Measurements from ENCODE around the gene TMEM94.

DNA sequence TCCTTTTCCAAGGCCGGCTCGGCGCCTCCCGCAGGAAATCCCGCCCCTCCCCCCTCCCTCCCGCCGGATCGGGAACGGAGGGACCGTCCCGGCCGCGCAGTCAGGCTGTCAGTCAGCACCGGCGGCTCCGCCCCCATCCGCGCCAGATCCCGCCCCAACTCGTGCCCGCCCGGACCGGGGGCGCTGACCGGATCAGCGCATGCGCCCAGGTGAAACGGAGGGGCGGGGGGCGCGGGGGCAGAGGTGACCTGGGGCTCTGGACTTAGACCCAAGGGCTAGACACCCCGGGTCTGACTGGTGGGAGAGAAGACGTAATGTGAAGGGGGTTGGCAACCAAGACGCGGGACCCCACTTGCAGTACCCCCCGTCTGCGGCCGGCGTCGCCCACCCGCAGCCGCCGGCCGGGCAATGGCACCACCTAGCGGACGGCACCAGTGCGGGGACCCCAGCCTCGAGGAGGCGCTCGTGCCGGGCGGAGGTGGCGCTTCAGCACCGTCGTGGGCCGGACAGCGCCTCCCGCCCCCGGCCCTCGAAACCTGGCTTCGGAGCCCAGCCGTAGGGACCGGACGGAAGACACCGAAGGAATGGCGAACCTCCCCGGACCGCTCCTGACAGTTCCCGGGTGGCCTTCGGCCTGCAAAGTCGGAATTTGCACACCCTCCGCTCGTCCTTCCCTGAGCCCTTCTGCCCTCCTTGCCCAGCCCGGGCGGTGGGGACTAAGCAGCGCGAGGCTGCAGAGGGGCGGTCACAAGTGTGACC, 59.2 kb downstream of the TMEM94 start, which contains the start of gene CASKIN2:
- TF ChIP-seq POLR2A (conservative IDR thresholded peaks at IDR 0.05) (no peak), ZNF239 (CRISPR knock-in tag; IDR thresholded peaks at IDR 0.05) (no peak), ZNF431 (CRISPR knock-in tag; IDR thresholded peaks at IDR 0.05) (peak; percentile 76), POLR2AphosphoS5 (IDR thresholded peaks at IDR 0.05; ENCODE audit: control insufficient read depth, insufficient read depth, low read depth, low read length) (no peak), DIDO1 (tag; IDR thresholded peaks at IDR 0.05; ENCODE audit: low read depth) (no peak; the same call in 1 of the 2 replicates), SMC3 (conservative IDR thresholded peaks at IDR 0.05; ENCODE audit: insufficient read depth, low read depth, low read length) (peak; percentile 71; the same call in 1 of the 2 replicates), RCOR1 (IDR thresholded peaks at IDR 0.05; ENCODE audit: borderline replicate concordance in 1 of 2, low read depth in 2 of 2, low read length in 2 of 2) (peak in 1 of 2 experiments; percentile 81; a peak in 2 of 4 replicates), PTRF (tag; IDR thresholded peaks at IDR 0.05) (no peak), NCOA6 (IDR thresholded peaks at IDR 0.05) (peak; percentile 97), CHD4 (IDR thresholded peaks at IDR 0.05; ENCODE audit: insufficient read depth, insufficient replicate concordance, low read depth, low read length, poor library complexity, severe bottlenecking) (peak; percentile 50), YY1 (IDR thresholded peaks at IDR 0.05; ENCODE audit: borderline replicate concordance in 1 of 3, control insufficient read depth in 1 of 3, extremely low read depth in 1 of 3, insufficient read depth in 3 of 3, insufficient read length in 1 of 3, insufficient replicate concordance in 2 of 3, low read depth in 1 of 3, low read length in 2 of 3) (peak in 2 of 3 experiments; percentile 51)
- TF ChIP-seq, protein P1, sequence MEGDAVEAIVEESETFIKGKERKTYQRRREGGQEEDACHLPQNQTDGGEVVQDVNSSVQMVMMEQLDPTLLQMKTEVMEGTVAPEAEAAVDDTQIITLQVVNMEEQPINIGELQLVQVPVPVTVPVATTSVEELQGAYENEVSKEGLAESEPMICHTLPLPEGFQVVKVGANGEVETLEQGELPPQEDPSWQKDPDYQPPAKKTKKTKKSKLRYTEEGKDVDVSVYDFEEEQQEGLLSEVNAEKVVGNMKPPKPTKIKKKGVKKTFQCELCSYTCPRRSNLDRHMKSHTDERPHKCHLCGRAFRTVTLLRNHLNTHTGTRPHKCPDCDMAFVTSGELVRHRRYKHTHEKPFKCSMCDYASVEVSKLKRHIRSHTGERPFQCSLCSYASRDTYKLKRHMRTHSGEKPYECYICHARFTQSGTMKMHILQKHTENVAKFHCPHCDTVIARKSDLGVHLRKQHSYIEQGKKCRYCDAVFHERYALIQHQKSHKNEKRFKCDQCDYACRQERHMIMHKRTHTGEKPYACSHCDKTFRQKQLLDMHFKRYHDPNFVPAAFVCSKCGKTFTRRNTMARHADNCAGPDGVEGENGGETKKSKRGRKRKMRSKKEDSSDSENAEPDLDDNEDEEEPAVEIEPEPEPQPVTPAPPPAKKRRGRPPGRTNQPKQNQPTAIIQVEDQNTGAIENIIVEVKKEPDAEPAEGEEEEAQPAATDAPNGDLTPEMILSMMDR (IDR thresholded peaks at IDR 0.05 in 2 of 3, conservative IDR thresholded peaks at IDR 0.05 in 1 of 3; ENCODE audit: insufficient read depth in 2 of 3, low read depth in 1 of 3, low read length in 3 of 3): peak; percentile 97 to 100 (median 100)
- TF ChIP-seq, protein P2, sequence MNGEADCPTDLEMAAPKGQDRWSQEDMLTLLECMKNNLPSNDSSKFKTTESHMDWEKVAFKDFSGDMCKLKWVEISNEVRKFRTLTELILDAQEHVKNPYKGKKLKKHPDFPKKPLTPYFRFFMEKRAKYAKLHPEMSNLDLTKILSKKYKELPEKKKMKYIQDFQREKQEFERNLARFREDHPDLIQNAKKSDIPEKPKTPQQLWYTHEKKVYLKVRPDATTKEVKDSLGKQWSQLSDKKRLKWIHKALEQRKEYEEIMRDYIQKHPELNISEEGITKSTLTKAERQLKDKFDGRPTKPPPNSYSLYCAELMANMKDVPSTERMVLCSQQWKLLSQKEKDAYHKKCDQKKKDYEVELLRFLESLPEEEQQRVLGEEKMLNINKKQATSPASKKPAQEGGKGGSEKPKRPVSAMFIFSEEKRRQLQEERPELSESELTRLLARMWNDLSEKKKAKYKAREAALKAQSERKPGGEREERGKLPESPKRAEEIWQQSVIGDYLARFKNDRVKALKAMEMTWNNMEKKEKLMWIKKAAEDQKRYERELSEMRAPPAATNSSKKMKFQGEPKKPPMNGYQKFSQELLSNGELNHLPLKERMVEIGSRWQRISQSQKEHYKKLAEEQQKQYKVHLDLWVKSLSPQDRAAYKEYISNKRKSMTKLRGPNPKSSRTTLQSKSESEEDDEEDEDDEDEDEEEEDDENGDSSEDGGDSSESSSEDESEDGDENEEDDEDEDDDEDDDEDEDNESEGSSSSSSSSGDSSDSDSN (IDR thresholded peaks at IDR 0.05; ENCODE audit: borderline replicate concordance in 1 of 2, low read depth in 2 of 2, low read length in 2 of 2): peak; percentile 70 to 89; a peak in 3 of 4 replicates
- TF ChIP-seq, protein P3, sequence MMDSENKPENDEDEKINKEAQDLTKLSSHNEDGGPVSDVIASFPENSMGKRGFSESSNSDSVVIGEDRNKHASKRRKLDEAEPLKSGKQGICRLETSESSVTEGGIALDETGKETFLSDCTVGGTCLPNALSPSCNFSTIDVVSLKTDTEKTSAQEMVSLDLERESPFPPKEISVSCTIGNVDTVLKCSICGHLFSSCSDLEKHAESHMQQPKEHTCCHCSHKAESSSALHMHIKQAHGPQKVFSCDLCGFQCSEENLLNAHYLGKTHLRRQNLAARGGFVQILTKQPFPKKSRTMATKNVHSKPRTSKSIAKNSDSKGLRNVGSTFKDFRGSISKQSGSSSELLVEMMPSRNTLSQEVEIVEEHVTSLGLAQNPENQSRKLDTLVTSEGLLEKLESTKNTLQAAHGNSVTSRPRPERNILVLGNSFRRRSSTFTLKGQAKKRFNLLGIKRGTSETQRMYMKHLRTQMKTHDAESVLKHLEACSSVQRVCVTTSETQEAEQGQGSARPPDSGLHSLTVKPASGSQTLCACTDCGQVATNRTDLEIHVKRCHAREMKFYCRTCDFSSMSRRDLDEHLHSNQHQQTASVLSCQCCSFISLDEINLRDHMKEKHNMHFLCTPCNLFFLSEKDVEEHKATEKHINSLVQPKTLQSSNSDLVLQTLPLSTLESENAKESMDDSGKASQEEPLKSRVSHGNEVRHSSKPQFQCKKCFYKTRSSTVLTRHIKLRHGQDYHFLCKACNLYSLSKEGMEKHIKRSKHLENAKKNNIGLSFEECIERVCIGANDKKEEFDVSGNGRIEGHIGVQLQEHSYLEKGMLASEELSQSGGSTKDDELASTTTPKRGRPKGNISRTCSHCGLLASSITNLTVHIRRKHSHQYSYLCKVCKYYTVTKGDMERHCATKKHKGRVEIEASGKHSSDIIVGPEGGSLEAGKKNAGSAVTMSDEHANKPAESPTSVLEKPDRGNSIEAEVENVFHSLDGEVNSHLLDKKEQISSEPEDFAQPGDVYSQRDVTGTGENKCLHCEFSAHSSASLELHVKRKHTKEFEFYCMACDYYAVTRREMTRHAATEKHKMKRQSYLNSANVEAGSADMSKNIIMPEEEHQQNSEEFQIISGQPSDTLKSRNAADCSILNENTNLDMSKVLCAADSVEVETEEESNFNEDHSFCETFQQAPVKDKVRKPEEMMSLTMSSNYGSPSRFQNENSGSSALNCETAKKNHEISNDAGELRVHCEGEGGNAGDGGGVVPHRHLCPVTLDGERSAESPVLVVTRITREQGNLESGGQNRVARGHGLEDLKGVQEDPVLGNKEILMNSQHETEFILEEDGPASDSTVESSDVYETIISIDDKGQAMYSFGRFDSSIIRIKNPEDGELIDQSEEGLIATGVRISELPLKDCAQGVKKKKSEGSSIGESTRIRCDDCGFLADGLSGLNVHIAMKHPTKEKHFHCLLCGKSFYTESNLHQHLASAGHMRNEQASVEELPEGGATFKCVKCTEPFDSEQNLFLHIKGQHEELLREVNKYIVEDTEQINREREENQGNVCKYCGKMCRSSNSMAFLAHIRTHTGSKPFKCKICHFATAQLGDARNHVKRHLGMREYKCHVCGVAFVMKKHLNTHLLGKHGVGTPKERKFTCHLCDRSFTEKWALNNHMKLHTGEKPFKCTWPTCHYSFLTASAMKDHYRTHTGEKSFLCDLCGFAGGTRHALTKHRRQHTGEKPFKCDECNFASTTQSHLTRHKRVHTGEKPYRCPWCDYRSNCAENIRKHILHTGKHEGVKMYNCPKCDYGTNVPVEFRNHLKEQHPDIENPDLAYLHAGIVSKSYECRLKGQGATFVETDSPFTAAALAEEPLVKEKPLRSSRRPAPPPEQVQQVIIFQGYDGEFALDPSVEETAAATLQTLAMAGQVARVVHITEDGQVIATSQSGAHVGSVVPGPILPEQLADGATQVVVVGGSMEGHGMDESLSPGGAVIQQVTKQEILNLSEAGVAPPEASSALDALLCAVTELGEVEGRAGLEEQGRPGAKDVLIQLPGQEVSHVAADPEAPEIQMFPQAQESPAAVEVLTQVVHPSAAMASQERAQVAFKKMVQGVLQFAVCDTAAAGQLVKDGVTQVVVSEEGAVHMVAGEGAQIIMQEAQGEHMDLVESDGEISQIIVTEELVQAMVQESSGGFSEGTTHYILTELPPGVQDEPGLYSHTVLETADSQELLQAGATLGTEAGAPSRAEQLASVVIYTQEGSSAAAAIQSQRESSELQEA (IDR thresholded peaks at IDR 0.05; ENCODE audit: low read depth): no peak
